Measurements from ENCODE around the gene LZTR1.

The LZTR1 gene

DNA sequence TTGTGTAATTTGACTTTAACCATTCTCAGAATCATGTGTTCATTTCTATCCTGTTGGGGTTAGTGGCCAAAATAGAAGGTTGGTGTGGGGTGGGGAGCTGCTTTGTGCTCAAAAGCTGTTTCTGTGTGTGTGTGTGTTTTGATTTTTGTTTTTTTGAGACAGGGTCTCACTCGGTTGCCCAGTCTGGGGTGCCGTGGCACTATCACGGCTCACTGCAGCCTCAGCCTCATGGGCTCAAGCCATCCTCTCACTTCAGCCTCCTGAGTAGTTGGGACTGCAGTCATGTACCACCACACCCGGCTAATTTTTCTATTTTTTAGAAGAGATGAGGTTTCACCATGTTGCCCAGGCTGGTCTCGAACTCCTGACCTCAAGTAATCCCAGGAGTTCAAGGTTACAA is 33.1 kb upstream of the LZTR1 start:
- no peak for DNase-seq (ENCODE audit: low read depth, low spot score)
- peak overlapping the region; percentile 99 for H3K27ac ChIP-seq

- H3K27ac ChIP-seq: peak overlapping the region; percentile 99
- no peak for DNase-seq (ENCODE audit: low read depth, low spot score)
Observed at GRCh38 chr22:20949698-20950183, 32.4 kb upstream of the LZTR1 start.

- DNase-seq (ENCODE audit: low read depth, low spot score): no peak
- H3K27ac ChIP-seq: peak overlapping the region; percentile 99
Observed at GRCh38 chr22:20951151-20951931, 30.8 kb upstream of the LZTR1 start.

DNA sequence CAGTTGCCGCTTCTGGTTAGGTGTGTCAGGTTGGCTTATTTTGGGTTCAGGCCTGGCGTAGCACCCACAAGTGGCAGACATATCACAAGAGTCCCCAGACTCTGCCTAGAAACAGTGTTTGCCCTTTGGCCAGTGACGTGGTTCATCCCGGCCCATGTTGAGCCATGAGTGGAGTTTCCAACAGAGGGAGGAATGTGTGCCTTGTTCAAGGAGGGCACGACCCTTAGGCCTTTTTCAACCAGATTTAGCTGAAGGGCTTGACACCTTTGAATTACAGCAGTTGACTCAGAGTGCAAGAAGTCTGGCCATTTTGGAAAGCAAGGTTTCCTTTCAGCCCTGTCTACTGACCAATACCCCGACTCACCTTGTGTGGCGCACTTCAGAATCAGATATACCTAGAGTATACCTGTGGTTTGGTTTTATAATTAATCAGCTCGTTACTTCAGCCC is 30.1 kb upstream of the LZTR1 start:
- H3K27ac ChIP-seq: peak overlapping the region; percentile 99
- DNase-seq (ENCODE audit: low read depth, low spot score): no peak

DNA sequence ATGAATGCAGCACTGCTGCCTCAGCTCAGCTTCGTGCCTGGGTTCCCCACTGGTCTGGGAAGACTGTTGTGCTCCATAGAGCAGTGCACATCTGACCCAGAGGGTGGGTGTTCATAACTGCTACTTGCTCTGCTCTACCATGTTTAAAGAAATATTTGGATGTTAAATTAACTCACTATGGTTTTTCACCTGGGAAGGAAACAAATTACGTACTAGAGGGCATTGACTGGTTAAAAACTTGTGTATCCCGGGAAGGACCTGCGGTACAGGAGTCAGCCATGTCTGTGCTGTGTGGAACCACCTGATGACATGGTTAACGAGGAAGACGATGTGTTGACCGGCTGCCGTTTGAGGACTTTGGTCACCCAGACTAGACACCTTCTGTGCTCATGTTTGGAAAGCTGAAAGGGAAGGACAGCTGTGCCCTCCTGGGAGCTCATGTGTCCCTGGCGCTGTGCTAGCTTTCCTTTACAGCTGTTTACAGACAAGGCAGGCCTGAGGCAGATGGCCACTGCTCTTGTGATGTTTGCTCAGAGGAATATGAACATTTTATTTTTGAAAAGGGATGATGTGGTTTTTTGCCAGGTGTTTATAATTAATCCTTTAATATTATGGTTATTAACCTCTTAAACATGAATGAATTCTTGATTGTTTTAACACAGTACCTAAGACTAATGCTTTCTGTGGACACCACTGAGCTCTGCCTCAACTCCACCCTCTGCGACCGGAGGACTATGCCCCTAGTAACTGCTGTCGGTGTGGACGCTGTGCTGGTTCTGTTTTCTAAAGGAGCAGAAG is 29.4 kb upstream of the LZTR1 start:
- peak overlapping the region; percentile 99 for H3K27ac ChIP-seq

GRCh38 chr22:20953342-20953608 is 28.8 kb upstream of the LZTR1 start:
- no peak for DNase-seq (ENCODE audit: low read depth, low spot score)
- peak overlapping the region; percentile 99 for H3K27ac ChIP-seq

More for the DNA sequence above, 29.4 kb upstream of the LZTR1 start:
- no peak for DNase-seq (ENCODE audit: low read depth, low spot score)

- H3K27ac ChIP-seq: peak overlapping the region; percentile 99
- peak; percentile 90 for DNase-seq (ENCODE audit: low read depth, low spot score)
Observed at GRCh38 chr22:20953668-20954500, 28.2 kb upstream of the LZTR1 start.

DNA sequence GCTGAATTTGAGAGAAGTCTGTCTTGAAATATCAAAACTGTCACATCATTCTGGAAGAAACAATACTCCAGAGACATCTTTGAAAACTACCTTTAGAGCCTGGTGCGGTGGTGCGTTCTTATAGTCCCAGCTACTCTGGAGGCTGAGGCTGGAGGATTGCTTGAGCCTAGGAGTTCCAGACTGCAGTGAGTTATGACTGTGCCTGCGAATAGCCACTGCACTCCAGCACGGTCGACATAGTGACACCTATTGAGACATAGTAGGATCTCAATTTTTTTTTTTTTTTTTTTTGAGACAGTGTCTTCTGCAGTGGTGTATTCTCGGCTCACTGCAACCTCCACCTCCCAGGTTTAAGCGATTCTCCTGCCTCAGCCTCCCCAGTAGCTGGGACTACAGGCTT is 26.5 kb upstream of the LZTR1 start:
- H3K27ac ChIP-seq: peak overlapping the region; percentile 99
- DNase-seq (ENCODE audit: low read depth, low spot score): no peak

- peak overlapping the region; percentile 99 for H3K27ac ChIP-seq
- peak; percentile 46 for DNase-seq (ENCODE audit: low read depth, low spot score)
Observed at GRCh38 chr22:20956258-20957101, 25.6 kb upstream of the LZTR1 start.

DNA sequence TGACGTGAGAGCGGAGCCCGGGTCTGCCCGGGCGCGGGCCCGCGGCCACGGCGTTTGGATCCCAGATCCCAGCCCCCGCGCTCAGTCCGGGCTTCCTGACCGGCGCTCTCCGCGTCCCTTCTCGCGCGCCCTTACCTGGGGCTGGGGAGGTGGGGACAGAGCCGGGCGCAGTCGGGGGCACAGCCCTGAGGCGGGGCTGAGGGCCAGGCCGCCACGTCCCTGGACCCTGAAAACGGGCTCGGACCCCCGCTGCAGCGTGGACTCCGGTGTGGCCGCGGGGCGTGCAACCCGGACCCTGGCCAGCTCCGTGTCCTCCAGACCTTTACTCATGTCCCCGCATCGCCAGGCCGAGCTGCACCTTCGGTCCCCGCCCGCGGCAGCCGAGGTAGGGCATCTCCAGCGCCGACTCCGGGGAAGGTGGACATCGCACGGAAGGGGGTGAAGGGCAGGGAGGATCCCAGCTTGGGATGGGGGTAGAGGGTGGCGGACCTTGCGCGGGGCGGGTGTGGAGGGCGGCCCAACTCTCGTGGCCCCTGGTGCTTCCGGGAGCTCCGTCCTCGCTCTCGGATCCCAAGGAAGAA is 24.9 kb upstream of the LZTR1 start:
- no peak for DNase-seq (ENCODE audit: low read depth, low spot score)
- peak overlapping the region; percentile 99 for H3K27ac ChIP-seq

DNA sequence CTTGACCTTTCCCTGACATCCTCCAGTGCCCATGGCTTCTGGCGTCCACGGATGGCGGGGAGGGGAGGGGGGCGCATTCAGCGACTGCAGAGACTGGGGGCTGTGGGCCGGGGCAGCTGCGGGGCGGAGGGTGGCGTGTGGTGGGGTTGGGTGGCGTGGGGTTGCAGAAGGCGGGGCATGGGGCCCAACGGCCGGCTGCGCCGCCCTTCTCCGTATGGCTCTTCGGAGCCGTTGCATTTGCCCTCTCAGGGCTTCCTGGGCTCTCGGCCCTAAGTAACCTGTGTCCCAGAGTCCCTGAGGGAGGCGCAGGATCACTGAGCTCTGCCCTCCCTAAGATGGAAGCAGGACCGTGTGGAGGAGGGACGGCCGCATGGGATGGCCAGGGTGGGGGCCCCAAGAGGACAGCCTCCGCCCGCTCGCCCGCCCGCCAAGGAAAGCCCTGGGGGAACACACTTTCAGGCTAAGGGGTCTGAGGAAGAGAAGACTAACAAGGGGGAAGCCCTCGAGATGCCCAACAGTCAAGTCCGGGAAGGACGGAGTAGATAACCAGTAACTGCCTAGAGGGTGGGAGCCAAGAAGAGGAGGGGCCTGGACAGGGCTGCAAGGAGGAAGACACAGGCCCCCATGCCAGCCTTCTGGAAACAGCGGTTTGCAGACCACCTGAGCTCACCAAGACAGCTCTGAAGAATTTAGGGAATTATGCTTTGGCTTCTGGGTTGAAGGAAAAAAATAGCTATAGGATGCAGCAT is 24.2 kb upstream of the LZTR1 start:
- H3K27ac ChIP-seq: peak overlapping the region; percentile 99
- no peak for DNase-seq (ENCODE audit: low read depth, low spot score)

GRCh38 chr22:20959578-20960461 is 22.3 kb upstream of the LZTR1 start:
- no peak for DNase-seq (ENCODE audit: low read depth, low spot score)
- no peak overlapping the region for H3K27ac ChIP-seq

- no peak overlapping the region for H3K27ac ChIP-seq
- DNase-seq (ENCODE audit: low read depth, low spot score): no peak
Observed at GRCh38 chr22:20960609-20961008, 21.5 kb upstream of the LZTR1 start.

DNA sequence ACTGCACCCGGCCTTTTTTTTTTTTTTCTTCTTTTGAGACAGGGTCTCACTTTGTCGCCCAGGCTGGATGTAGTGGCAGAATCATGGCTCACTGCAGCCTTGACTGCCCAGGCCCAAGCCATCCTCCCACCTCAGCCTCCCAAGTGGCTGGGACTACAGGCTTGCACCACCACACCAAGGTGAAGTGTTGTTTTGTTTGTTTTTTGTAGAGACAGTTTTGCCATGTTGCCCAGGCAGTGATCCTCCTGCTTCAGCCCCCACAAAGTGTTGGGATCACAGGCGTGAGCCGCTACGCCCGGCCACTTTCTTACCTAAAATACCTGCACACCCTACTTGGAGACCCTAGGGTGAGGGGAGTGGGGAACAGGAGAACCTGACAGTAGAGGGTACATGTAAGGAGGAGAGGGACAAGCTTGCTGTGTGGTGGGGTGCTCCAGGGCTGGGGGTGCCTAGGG is 19.6 kb upstream of the LZTR1 start:
- DNase-seq (ENCODE audit: low read depth, low spot score): no peak
- no peak overlapping the region for H3K27ac ChIP-seq

- no peak overlapping the region for H3K27ac ChIP-seq
- DNase-seq (ENCODE audit: low read depth, low spot score): no peak
Observed at GRCh38 chr22:20963201-20964052, 18.7 kb upstream of the LZTR1 start.

- DNase-seq (ENCODE audit: low read depth, low spot score): no peak
- no peak overlapping the region for H3K27ac ChIP-seq
Observed at GRCh38 chr22:20964090-20964798, 17.9 kb upstream of the LZTR1 start.

All from epithelial cell of prostate (primary cell).